ENCODE measurements around the gene INSIG1.

DNA sequence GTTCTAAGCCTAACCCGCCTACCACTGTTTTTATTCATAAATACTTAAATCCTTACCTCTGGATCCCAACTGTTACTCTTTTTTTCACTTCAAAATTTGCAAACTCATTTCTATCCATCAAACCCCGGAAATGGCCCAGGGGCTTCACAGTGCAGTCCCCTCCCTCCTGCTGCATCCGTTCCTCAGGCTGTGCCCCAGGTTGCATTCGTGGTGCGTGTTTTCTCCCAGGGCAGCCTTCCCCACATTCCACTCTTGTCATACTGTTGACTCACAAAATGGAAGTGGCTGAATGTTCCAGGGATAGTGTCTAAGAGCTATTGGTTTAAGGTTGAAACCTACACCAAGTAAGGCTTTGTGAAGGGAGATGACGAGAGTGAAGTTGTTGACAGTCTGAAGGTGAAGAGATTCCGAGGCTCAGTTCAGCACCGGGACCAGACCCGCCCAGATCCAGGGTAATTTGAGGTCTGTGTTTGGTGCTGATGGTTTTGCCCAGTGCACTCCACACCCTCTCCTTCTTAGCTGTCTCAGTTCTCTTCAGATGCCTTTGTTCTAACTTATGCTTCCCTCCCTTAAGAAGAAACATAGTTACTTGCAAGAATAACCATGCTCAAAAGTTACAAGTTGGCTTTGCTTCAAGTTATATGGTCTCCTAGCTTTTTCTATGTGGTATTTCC, 7.7 kb downstream of the INSIG1 start:
- TF ChIP-seq CTCF (IDR thresholded peaks at IDR 0.05): no peak
- no peak for TF ChIP-seq EP300 (IDR thresholded peaks at IDR 0.05; ENCODE audit: low read depth)
- TF ChIP-seq POLR2AphosphoS5 (IDR thresholded peaks at IDR 0.05): no peak
- no peak for TF ChIP-seq POLR2A (IDR thresholded peaks at IDR 0.05)

Measured in transverse colon (tissue), 4 donors.